GM12878 (cell line): ENCODE measurements around the gene PIK3R3. TPM values are rescaled to one million over a fixed set of nuclear protein-coding genes. Genes with fewer than 3 reads are reported as not detected.

Source experiments
- BACH1 ChIP-seq: fragments of 450-650 bp; IDR thresholded peaks from 2 replicates; pipeline ENCODE4 v1.6.1; 2017; ENCODE audit warnings: mild to moderate bottlenecking, borderline replicate concordance
- DPF2 ChIP-seq: fragments of 450-650 bp; IDR thresholded peaks from 2 replicates; pipeline ENCODE4 v1.6.1; 2017; ENCODE audit warnings: mild to moderate bottlenecking
- ESRRA ChIP-seq: IDR thresholded peaks from 2 replicates; pipeline ENCODE4 v1.6.1; 2012; ENCODE audit warnings: mild to moderate bottlenecking, low read length, improper control_type of control experiment
- HDAC2 ChIP-seq: fragments of 200-600 bp; sonication (generic); IDR thresholded peaks from 2 replicates; pipeline ENCODE4 v1.6.1; 2017
- JUNB ChIP-seq: IDR thresholded peaks from 2 replicates; pipeline ENCODE4 v1.6.1; 2016; ENCODE audit warnings: antibody characterized with exemption, mild to moderate bottlenecking
- KAT2A ChIP-seq: conservative IDR thresholded peaks from 2 replicates; pipeline ENCODE4 v1.6.1; 2011; ENCODE audit warnings: low read depth, low read length; ENCODE audit not compliant: control insufficient read depth
- MEF2A ChIP-seq: IDR thresholded peaks from 2 replicates; pipeline ENCODE4 v1.6.1; 2011; ENCODE audit warnings: low read depth, mild to moderate bottlenecking, low read length, moderate library complexity; ENCODE audit not compliant: insufficient read depth
- NBN ChIP-seq: fragments of 450-650 bp; IDR thresholded peaks from 2 replicates; pipeline ENCODE4 v1.6.1; 2016
- NR2C2 ChIP-seq: IDR thresholded peaks from 2 replicates; pipeline ENCODE4 v1.6.1; 2011; ENCODE audit warnings: borderline replicate concordance, low read depth; ENCODE audit not compliant: control insufficient read depth, insufficient read length
- PAX5 ChIP-seq: IDR thresholded peaks from 2 replicates; pipeline ENCODE4 v1.6.1; 2011; ENCODE audit warnings: low read depth, low read length, borderline replicate concordance
- RELA ChIP-seq: fragments of 450-650 bp; IDR thresholded peaks from 2 replicates; pipeline ENCODE4 v1.8.0; 2014; ENCODE audit warnings: borderline replicate concordance; ENCODE audit not compliant: partially characterized antibody
- RUNX3 ChIP-seq: IDR thresholded peaks from 2 replicates; pipeline ENCODE4 v1.6.1; 2012; ENCODE audit warnings: low read length, inconsistent platforms
- SIX5 ChIP-seq: IDR thresholded peaks from 2 replicates; pipeline ENCODE4 v1.6.1; 2011; ENCODE audit warnings: mild to moderate bottlenecking, low read depth, low read length, moderate library complexity; ENCODE audit not compliant: severe bottlenecking
- SP1 ChIP-seq: IDR thresholded peaks from one replicate; pipeline ENCODE4 v1.6.1; 2011; ENCODE audit warnings: low read depth, low read length
- SREBF2 ChIP-seq: IDR thresholded peaks from 2 replicates; pipeline ENCODE4 v1.6.1; 2012; ENCODE audit warnings: mild to moderate bottlenecking, low read length
- SRF ChIP-seq, 2 experiments: IDR thresholded peaks; 2 replicates each; pipeline ENCODE4 v1.6.1; 2011; ENCODE audit warnings: low read depth in 2 of 2, low read length in 2 of 2, mild to moderate bottlenecking in 1 of 2, moderate library complexity in 1 of 2
- STAT1 ChIP-seq: fragments of 450-650 bp; conservative IDR thresholded peaks from 2 replicates; pipeline ENCODE4 v1.6.1; 2014; ENCODE audit warnings: antibody characterized with exemption, mild to moderate bottlenecking
- TCF7 ChIP-seq: IDR thresholded peaks from 2 replicates; pipeline ENCODE4 v1.6.1; 2014; ENCODE audit warnings: antibody characterized with exemption, borderline replicate concordance
- ZBED1 ChIP-seq: IDR thresholded peaks from 2 replicates; pipeline ENCODE4 v1.6.1; 2016; ENCODE audit warnings: borderline replicate concordance
- ZNF207 ChIP-seq: fragments of 450-650 bp; IDR thresholded peaks from 2 replicates; pipeline ENCODE4 v1.6.1; 2014; ENCODE audit warnings: antibody characterized with exemption, mild to moderate bottlenecking, borderline replicate concordance
- ZNF217 ChIP-seq: fragments of 450-650 bp; IDR thresholded peaks from 2 replicates; pipeline ENCODE4 v1.6.1; 2017; ENCODE audit warnings: antibody characterized with exemption, mild to moderate bottlenecking
- polyA plus RNA-seq, 11 experiments: library from polyadenylated mRNA; depleted of rRNA in 4 of 11; unstranded in 6 of 11; stranded (reverse) in 5 of 11; fragments of >200 nt; fragmentation: Nextera tagmentation in 4 of 11; fragmentation: Illumina TruSeq in 1 of 11; extraction: Ambion mirVana in 4 of 11; extraction: Trizol in 1 of 11; gene quantifications; 1 replicate in 1 of 11; 2 replicates in 10 of 11; pipeline versions ENCODE4 v1.2.1 to v1.2.3, GENCODE V29; 2011 to 2016; ENCODE audit warnings: inconsistent platforms in 2 of 11, missing spikeins in 2 of 11, low read depth in 1 of 11
- total RNA-seq, 4 experiments: library from RNA; depleted of rRNA in 3 of 4; stranded (reverse); fragments of >200 nt in 3 of 4; fragmentation: Illumina TruSeq in 1 of 4; extraction: Trizol in 1 of 4; gene quantifications; 2 replicates each; pipeline versions ENCODE4 v1.2.1 to v1.2.3, GENCODE V29; 2013 to 2021
- TF ChIP-seq, protein P1 (sequence below): IDR thresholded peaks from 2 replicates; pipeline ENCODE4 v1.6.1; 2011; ENCODE audit warnings: borderline replicate concordance, low read depth, mild to moderate bottlenecking, moderate library complexity, mixed read lengths, low read length; ENCODE audit not compliant: insufficient read depth; ENCODE audit errors: extremely low read length
- TF ChIP-seq, protein P2 (sequence below): IDR thresholded peaks from 2 replicates; pipeline ENCODE4 v1.6.1; 2012; ENCODE audit warnings: low read depth, low read length, improper control_type of control experiment
- TF ChIP-seq, protein P3 (sequence below): fragments of 450-650 bp; IDR thresholded peaks from 2 replicates; pipeline ENCODE4 v1.6.1; 2017; ENCODE audit warnings: borderline replicate concordance
- TF ChIP-seq, protein P4 (sequence below): IDR thresholded peaks from 2 replicates; pipeline ENCODE4 v1.6.1; 2012; ENCODE audit warnings: low read length, inconsistent platforms

The PIK3R3 gene
- total and polyA plus RNA-seq, 10 of the 15 experiments (the other 5 are each of a cell fraction or from before 2014, with no cell fraction given), result 4.8 to 27.0 (median 19.8) TPM

DNA sequence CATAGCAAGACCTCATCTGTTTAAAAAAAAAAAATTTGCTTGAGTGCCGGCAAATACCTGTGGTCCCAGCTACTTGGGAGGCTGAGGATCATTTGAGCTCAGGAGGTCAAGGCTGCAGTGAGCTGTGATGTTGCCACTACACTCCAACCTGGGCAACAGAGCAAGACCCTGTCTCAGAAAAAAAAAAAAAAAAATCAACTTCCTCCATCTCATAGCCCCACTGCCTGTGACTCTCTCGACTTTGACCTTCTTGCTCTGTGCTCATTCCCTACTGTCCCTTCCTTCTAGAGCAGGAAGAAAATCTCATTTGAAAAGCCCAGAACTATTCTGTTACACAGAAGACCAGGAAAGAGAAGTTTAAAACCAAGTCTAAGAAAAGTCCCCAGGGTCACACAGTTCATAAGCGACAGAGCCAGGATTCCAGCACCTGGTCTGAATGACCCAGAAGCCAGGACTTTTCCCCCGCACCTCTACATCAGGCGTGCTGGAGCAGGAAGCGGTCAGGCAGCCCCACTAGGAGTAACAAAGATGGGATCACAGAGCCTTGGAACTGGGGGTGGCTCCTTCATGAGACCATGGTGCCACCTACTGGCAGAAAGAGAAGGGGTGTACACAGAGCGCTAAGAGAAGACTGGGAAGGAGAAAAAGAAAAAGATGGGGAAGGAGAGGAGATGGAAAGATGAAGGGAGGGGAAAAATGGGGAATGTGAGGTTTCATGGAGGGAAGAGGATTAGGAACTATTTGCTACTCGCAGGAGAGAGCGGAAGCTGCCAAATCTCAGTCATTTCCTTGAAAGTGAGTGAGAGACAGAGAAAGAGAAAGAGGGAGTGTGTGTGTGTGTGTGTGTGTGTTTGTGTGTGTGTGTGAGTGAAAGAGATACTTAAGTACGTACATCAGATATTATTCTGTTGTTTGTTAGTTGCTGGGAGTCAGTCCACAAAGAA is 47.0 kb upstream of the PIK3R3 start (continued):
- no peak for TF ChIP-seq RELA
- TF ChIP-seq DPF2, result no peak
- TF ChIP-seq ZNF217, result no peak
- TF ChIP-seq TCF7, result no peak
- no peak for TF ChIP-seq MEF2A
- TF ChIP-seq, protein P1, sequence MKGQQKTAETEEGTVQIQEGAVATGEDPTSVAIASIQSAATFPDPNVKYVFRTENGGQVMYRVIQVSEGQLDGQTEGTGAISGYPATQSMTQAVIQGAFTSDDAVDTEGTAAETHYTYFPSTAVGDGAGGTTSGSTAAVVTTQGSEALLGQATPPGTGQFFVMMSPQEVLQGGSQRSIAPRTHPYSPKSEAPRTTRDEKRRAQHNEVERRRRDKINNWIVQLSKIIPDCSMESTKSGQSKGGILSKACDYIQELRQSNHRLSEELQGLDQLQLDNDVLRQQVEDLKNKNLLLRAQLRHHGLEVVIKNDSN, result no peak
- TF ChIP-seq ZNF207, result no peak
- no peak for TF ChIP-seq BACH1
- no peak for TF ChIP-seq ZBED1
- TF ChIP-seq PAX5, result no peak
- no peak for TF ChIP-seq ESRRA
- no peak for TF ChIP-seq SRF (IDR thresholded peaks at IDR 0.05; ENCODE audit: low read depth in 2 of 2, low read length in 2 of 2)
- no peak for TF ChIP-seq HDAC2
- TF ChIP-seq SP1, result no peak
- TF ChIP-seq RUNX3, result no peak
- TF ChIP-seq NBN, result peak; percentile 90
- TF ChIP-seq, protein P2, sequence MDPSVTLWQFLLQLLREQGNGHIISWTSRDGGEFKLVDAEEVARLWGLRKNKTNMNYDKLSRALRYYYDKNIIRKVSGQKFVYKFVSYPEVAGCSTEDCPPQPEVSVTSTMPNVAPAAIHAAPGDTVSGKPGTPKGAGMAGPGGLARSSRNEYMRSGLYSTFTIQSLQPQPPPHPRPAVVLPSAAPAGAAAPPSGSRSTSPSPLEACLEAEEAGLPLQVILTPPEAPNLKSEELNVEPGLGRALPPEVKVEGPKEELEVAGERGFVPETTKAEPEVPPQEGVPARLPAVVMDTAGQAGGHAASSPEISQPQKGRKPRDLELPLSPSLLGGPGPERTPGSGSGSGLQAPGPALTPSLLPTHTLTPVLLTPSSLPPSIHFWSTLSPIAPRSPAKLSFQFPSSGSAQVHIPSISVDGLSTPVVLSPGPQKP, result no peak
- no peak for TF ChIP-seq SREBF2
- TF ChIP-seq, protein P3, sequence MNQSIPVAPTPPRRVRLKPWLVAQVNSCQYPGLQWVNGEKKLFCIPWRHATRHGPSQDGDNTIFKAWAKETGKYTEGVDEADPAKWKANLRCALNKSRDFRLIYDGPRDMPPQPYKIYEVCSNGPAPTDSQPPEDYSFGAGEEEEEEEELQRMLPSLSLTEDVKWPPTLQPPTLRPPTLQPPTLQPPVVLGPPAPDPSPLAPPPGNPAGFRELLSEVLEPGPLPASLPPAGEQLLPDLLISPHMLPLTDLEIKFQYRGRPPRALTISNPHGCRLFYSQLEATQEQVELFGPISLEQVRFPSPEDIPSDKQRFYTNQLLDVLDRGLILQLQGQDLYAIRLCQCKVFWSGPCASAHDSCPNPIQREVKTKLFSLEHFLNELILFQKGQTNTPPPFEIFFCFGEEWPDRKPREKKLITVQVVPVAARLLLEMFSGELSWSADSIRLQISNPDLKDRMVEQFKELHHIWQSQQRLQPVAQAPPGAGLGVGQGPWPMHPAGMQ, result no peak
- TF ChIP-seq STAT1, result no peak; the same call in 1 of the 2 replicates
- TF ChIP-seq SIX5, result no peak
- TF ChIP-seq, protein P4, sequence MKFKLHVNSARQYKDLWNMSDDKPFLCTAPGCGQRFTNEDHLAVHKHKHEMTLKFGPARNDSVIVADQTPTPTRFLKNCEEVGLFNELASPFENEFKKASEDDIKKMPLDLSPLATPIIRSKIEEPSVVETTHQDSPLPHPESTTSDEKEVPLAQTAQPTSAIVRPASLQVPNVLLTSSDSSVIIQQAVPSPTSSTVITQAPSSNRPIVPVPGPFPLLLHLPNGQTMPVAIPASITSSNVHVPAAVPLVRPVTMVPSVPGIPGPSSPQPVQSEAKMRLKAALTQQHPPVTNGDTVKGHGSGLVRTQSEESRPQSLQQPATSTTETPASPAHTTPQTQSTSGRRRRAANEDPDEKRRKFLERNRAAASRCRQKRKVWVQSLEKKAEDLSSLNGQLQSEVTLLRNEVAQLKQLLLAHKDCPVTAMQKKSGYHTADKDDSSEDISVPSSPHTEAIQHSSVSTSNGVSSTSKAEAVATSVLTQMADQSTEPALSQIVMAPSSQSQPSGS, result no peak
- TF ChIP-seq KAT2A, result no peak
- no peak for TF ChIP-seq NR2C2
- TF ChIP-seq JUNB, result no peak
